Measurements from ENCODE around the gene CCDC152.
A peak's percentile ranks its signal among the peaks of the same experiment; 100 is the strongest.
"Not testable (repeated sequence)": the region's sequence is repeated elsewhere in the genome, so short reads cannot be mapped to it uniquely, and the experiment has no call there.

The CCDC152 gene, protein sequence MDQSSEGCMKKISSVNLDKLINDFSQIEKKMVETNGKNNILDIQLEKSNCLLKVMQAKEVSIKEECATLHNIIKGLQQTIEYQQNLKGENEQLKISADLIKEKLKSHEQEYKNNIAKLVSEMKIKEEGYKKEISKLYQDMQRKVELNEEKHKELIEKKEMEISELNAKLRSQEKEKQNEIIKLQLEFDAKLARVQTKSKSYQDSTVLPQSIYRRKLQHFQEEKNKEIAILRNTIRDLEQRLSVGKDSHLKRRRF

GRCh38 chr5:42756606-42757601 lies at the start of gene CCDC152:
Gene CCDC152, plus strand, starts transcription at chr5:42756818. Its CDS starts 2,304 bp downstream, at chr5:42759122.
- DNase-seq: peak; percentile 69

- no peak for DNase-seq
Measured at GRCh38 chr5:42715785-42716184, 40.8 kb upstream of the CCDC152 start.

DNA sequence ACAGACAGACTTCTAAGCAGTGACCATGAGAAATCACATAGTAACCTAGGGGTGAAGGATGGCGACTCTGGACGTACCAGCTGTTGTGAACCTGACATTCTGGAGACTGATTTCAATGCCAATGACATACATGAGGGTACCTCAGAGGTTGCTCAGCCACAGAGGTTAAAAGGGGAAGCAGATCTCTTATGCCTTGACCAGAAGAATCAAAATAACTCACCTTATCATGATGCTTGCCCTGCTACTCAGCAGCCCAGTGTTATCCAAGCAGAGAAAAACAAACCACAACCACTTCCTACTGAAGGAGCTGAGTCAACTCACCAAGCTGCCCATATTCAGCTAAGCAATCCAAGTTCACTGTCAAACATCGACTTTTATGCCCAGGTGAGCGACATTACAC lies 38.0 kb upstream of the CCDC152 start:
- DNase-seq: no peak

GRCh38 chr5:42719034-42719433 lies 37.6 kb upstream of the CCDC152 start:
- DNase-seq: no peak

- DNase-seq: no peak
Measured at GRCh38 chr5:42720251-42720650, 36.4 kb upstream of the CCDC152 start.

GRCh38 chr5:42721484-42721883 lies 35.1 kb upstream of the CCDC152 start:
- DNase-seq: no peak

GRCh38 chr5:42734531-42735058 lies 22.0 kb upstream of the CCDC152 start:
- not testable (repeated sequence) for DNase-seq

DNA sequence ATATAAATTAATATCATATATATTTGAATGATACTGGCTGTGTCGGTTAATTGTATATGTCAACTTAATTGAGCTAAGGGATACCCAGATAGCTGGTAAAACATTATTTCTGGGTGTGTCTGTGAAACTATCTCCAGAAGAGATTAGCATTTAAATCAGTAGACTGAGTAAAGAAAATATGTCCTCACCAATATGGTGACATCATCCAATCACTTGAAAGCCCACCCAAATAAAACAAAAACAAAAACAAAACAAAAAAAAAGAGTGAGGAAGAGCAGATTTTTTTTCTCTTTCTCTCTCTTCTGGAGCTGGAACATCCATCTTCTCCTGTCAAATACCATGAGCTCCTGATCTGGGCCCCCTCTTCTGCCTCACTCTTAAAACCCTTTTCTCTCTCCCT lies 15.7 kb upstream of the CCDC152 start:
- no peak for DNase-seq

DNA sequence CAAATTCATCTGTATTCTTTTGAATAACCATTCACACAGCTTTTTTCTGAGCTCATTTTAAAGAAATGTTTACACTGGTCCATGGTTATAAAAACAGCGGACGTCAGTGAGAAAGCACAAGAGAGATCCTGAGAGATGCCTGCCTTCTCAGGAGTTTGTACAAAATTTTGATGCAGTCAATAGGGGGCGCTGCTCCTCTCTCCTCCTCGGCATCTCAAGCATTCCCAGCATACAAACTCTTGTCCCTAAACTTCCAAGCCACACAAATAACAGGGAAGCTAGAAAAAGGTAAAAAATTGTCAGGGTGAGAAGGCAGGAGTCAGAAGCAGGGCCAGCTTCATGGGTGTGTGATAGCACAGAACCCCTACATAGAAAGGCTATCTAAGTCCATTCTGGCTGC lies 11.2 kb upstream of the CCDC152 start:
- DNase-seq: no peak

DNA sequence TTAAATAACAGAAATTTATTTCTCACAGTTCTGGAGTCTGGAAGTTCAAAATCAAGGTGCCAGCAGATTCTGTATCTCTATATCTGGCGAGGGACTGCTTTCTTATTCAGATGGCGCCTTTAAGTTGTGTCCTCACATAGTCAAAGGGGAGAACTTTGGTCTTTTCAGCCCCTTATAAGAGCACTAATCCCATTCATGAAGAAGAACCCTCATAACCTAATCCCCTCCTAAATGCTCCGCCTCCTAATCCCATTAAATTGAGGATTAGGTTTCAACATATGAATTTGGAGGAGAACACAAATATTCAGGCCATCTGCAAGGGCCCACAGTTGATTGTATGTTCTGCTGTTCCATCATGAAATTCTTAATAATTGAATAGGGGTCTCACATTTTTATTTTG lies 10.8 kb upstream of the CCDC152 start:
- no peak for DNase-seq

- DNase-seq: no peak
Measured at GRCh38 chr5:42749020-42749419, 7.6 kb upstream of the CCDC152 start.

GRCh38 chr5:42750507-42750906 lies 6.1 kb upstream of the CCDC152 start:
- DNase-seq: no peak

GRCh38 chr5:42751044-42751443 lies 5.6 kb upstream of the CCDC152 start:
- no peak for DNase-seq

GRCh38 chr5:42753099-42753498 lies 3.5 kb upstream of the CCDC152 start:
- no peak for DNase-seq

GRCh38 chr5:42759456-42759855 lies 2.8 kb downstream of the CCDC152 start:
- DNase-seq: no peak

DNA sequence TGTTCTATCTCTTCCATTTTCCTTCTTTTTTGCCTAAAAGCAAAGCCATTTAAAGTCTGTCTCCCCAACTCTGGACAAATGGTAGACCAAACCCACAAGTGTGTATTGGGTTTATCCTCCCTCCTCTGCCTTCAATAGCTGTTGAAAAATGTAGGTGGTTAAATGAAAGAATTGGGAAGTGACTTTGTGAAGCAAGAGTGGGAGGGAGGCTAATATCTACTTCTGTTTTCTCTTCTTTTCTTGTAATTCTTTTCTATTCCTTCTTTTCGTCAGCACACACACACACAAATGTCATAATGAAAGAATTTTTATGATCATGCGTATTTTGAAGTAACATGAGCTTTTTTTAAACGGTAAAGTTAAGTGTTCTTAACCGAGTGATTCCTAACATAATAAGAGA lies 3.8 kb downstream of the CCDC152 start:
- no peak for DNase-seq

GRCh38 chr5:42761791-42762190 lies 5.2 kb downstream of the CCDC152 start:
- no peak for DNase-seq

DNA sequence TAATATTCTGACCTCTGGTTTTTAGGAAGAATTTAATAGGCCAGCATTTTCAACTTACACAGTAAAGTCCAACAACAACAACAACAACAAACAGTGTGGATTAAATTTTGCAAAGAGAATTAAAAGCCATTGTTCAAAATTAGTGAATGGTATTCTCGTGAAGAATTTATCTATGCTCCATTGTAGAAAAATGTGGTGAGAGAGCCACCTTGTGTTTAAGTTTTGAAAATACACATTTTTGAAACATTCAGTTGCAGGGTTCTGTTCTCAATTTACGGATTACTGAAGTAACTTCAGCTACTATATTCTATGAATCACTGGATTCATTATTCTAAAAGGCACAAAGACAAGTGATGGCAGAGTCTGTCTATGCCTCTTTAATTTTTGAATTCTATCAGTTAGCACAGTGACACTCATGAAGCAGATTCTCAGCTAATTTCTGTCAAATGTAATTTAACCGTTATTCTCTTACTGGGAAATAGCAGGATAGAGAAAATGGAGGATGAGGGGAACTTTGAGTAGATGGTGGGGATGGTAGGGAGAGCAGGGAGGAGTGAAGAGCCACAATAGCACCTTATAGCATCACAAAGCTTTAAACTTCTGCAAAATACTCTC lies 11.0 kb downstream of the CCDC152 start:
- DNase-seq: peak; percentile 31

DNA sequence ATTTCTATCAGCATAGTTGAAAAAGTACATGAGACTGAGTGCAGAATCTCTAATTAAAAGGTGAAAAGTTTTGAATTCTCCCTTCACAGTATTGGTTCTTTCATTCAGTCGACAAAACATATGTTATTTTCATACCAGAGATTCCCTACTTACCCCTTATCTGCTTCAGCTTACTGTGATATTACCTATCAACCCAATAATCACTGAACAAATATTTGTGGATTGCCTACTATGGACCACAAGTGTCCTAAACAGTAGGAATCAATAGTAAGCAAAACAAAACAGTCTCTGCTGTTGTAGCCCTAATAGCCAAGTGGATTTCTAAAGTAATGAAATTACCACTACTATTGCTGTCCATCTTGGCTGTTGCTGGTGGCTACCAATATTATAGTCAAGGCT lies 11.5 kb downstream of the CCDC152 start:
- DNase-seq: no peak

- DNase-seq: no peak
Measured at GRCh38 chr5:42770003-42770402, 13.4 kb downstream of the CCDC152 start.

DNA sequence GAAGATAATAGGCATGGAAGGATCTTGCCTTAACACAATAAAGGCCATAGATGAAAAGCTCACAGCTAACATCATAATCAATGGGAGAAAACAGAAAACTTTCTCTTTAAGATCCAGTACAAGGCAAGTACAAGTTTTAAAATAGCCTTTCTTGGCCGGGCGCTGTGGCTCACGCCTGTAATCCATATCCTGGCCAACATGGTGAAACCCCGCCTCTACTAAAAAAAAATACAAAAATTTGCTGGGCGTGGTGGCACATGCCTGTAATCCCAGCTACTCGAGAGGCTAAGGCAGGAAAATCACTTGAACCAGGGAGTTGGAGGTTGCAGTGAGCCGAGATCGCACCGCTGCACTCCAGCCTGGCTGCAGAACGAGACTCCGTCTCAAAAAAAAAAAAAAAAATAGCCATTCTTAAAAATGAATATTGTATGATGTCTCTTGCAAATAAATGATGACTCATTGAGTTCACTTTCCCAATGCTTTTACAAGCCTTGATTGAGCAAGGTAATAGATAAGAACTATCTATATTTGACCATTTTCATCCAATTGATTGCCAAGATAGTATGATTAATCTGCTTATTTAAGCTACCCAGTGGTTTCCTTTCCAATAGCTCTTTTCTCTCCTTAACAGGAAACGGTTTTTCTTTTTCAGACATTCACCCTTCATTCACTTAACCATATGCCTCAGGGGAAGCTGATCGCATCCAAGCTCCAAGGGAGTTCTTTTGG lies 15.8 kb downstream of the CCDC152 start:
- DNase-seq: no peak

DNA sequence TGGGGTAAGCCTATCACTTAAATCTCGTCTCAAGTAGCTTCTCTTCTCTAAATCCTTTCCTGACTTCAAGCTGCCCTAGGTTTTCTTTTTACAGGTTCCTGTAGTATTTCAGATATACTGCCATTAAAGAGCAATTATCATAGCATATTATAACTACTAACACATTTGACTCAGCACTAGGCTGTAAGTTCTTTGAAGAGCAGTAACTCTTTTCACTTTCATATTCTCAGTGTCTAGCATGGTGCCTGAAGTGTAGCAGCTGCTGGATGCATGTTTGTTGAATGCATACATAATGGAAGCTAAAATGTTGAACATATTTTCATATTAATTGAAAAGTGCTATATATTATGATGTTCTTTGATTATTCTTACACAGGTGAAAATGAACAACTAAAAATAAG lies 22.5 kb downstream of the CCDC152 start:
- DNase-seq: no peak

- DNase-seq: no peak
Measured at GRCh38 chr5:42781584-42781983, 25.0 kb downstream of the CCDC152 start.
